Stimulated activated CD4-positive, alpha-beta T cell treated with anti-CD3 and anti-CD28 coated beads, TNF-alpha, amount 100 ng/mL, for 24 hours (primary cell): ENCODE results near the gene FOXF1.

Experiments used
- DNase-seq, 3 experiments: peaks; one replicate each; pipeline ENCODE4 v3.0.0-alpha.2; 2020; ENCODE audit warnings: low read depth in 3 of 3

FOXF1 gene

DNA sequence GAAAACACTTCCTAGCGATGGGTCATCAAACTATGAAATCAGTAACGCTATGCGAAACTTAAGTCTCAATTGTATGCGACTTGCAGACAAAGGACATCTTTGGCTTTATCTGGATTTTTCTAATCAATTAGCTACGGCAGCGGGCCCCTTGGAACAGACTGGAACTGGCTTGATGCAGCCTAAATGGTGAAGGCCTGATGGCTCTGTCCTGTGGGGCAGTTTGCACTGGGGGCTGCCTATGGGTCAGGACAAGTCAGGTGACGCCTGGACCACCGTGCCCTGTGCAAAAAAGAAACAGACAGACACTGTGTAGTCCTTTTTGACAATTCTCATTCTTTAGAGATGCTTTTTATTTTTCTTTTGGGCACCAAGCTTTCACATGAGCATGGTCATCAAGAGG, 22.7 kb downstream of the FOXF1 start:
- no peak for DNase-seq

DNA sequence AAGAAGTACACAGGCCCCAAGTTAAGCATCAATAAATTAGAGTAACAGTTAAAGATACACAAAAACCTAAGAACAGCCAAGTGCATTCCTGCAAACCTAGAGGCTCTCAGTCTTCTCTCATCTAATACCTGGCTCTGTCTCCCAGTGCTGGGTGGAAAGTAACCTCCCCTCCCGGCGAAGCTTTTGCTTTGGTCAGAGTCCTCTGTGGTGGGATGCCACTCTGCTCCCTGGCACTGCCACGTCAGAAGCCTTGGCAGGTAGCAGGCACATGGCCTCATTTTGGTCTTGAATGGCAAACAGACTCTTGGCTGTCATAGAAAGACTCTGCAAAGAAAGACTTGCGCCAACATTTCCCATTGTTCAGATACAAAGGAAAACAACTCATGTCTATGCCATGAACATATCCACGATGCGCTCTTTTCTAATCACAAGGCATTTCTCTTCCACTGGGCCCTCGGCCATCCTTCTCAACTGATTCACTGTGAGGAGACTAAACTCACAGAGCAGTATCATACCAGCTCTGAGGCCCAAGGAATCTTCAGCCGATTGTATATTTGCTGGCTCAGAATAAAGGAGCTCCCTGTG, 23.5 kb downstream of the FOXF1 start:
- no peak for DNase-seq

DNA sequence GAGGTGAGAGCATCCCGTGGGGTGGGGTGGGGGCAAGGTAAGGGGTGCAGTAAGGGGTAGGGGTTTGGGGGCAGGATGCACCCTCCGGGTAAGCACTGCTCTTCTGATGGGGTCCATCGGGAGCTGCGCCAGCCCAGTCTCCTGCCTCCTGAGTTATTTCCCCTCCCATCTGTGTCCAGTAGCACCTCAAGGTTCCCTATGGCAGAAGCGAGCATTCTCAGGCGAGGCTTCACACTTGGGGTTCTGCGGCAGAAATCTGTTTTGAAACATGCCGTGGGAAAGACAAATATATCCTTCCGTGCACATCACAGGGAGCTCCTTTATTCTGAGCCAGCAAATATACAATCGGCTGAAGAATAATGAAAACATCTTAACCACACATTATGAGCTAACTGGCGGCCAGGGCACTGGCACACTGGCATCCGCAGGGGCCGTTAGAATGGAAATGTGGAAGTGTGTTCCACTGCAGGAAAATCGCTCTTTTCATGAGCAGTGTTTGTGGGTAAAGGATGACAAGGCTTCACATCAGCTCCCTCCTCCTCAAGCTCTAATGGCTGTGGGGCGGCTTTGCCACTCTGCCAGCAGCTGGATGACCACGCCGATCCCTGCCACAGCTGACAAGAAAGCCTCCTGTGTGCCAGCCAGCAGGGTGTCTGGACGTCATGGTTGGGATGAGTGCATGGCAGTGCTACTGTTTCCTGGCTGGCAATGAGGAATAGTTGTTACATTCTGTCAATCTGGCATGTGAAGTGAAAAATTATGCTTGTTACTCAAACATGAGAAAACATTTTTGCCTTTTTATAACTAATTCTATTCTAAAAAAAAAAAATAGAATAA, 24.7 kb downstream of the FOXF1 start:
- no peak for DNase-seq

DNA sequence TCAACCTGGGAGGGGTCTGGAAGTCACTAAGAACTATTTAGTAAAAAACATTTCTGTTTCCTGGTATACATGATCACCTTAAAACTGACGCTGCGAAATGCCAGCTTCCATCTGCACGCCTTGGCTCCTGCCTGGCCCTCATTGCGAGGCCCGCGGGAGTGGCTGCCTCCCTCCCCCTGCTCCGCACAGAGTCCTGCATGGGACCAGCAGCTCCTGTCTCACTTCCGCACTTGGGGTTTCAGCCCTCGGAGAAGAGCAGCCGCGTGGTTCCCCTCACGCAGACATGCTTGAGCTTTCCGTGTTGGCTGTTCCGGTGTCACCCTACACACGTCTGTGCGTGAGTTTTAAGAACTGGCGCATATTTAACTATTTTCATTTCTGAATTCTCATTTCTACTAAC, 26.3 kb downstream of the FOXF1 start:
- DNase-seq, result no peak

DNA sequence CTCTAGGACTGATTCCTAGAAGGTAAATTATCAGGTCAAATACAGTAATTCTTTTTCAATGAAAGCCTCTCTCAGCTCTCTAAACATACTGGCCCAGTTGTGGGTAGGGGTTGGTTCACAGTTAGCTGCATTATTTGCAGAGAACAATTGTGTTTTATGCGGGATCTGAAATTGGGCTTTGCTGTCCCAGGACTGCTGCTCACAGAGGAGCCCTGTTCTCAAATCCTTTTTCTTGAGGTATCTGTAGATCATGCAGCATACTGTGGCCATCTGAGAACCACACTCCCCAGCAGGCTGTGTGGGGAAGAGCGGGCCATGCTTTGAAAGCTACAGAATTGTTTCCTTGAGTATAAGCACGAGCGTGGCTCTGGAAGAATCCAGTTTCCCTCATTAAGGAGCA, 27.2 kb downstream of the FOXF1 start:
- DNase-seq, result no peak

DNA sequence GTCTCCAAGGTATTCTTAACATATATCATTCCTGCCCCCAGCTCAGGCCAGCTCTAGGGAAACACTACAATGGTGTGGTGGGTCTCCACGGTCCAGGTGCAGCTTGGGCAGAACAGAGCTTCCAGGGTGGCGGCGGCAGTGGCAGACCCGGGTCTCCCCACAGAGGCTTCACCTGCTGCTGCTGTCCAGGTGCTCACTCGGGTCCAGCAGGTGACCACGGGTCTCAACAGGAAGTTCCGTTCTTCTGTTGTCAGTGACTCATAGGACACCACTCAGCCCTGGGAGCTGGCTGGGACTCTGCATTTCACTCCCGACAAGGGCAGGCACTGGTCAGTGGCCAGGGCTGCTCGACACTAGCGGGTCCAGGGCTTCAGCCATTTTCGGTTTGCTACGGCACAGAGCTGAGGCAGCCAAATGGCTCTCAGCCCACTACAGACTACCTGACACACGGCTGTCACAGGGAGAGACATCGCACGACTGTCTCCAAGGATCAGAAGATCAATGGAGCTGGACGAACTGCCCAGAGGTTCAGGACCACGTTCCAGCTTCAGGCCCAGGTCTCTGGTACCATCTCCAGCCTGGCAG, 28.0 kb downstream of the FOXF1 start:
- DNase-seq, result no peak

DNA sequence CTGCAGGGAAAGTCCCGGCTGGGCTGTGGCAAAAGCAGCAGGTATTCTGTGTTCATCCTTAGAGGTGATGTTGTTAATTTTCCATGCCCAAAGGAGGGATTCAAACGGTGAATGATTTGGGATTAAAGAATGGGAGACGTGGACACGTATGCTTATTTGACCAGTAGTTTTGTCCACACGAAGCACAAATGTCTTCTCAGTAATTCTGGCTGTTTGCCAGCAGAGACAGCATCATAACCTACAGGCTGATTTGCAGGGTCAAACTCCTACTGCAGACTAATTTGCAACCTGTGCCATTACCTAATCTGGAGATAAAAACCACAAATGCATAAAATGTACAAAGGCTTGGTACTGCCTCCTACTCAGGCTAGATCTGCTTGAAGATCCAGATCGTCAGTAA, 30.6 kb downstream of the FOXF1 start:
- DNase-seq, result no peak

DNA sequence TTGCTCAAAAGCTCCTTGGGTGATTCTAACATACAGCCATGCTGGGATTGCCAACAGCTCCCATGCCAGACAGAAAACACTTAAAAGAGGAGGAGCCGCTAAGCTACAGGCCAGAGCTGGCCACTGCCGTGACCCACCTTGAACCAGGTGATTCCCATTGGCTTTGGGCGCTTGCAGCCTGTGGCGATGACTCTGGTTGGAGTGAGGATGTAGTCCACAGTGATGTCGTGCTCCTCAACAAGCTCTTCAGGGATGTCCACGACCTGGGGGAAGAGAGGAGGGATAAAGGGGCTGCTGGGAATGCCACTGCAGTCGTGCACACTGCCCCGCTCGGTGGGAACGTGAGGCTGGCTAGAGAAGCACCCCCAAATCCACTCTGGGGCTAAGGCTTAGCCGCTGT, 31.2 kb downstream of the FOXF1 start:
- no peak for DNase-seq

DNA sequence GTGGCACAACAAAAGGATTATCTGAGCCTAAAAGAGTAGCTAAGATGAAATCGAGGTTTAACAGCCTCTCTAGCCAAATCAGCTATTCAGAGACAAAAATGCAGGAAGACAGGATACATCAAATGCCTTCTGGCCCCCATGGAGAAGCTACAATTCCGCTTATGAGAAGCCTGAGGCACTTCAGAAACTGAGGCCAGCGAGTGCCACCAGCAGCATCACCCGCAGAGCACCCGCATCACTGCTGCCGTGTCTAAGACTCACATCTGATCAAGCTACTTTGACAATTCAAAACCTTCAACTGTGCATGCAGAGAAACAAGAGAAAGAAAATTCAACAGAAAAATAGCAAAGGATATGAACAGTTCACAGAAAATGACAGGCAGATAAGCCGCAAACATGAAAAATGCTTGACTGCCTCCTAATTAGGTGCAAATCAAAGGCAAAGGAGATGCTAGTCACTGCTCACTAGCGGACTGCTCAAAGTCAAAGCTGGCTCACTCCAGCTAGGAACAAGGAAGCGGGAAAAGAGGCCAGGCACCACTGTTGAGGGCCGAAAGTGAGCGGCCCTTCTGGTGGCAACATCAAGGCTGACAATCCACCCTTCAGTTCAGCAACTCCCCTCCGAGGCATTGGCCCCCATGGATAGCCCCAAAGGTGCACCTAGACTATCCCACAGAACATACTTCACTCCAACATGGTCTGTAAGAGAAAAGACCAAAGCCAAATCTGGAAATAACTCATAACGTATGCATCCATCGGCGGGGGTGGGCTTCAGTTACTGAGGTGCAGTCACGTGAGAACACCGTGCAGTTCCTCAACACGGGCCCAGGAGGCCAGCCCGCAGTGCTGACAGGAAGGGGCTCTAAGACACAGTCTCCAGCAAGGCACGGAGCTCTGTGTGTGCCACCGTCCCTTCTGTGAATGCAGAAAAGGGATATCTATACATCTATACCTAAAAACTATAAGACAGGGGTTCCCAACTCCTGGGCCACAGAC, 32.7 kb downstream of the FOXF1 start:
- DNase-seq, result no peak

DNA sequence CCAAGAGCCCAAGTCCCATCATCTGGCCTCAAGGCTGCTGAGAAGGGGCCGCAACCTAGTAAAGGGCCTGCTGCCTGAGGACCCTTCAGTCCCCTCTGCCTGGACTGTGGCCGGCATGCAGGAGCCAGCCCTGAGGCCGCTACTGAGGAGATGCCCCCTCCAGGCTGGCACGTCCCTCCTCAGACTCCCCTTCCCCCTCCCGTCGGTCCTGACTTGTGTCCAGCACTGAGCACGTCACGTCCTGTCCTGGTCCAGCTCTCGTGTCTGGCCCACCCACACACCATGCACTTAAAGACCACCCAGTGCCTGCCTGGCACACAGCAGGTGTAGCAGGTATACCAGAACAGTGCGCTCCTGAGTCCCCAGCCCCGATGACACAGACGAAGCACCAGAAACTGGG, 35.2 kb downstream of the FOXF1 start:
- no peak for DNase-seq

DNA sequence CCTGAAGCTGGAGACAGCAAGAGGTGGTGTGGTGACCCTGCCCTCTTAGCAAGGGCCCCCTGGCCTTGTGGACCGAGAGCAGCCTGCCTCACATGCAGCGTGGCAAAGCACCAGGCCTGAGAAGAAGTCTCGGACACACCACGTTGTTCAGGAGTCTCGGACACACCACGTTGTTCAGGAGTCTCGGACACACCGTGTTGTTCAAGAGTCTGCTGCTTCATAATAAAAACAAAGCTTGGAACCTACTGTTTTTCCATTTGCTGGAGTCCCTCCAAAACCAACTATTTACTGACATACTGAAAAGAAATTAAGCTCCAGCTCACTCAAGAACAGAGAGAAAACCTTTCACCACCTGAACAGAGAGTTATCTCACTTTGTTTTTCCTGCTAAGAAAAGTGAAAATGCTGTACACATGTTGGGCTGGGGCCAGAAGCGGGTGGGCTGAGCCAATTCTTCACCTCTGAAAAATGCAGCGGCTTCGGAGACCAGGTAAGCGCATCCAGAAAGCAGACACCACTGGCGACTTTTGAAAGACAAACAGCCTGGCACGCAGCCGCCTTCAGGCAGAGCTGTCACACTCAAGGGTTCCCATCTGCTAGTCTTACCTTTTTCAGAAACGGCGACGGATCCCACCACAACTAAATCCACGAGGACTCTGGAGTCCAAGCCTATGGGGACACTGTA, 35.8 kb downstream of the FOXF1 start:
- DNase-seq, result no peak

DNA sequence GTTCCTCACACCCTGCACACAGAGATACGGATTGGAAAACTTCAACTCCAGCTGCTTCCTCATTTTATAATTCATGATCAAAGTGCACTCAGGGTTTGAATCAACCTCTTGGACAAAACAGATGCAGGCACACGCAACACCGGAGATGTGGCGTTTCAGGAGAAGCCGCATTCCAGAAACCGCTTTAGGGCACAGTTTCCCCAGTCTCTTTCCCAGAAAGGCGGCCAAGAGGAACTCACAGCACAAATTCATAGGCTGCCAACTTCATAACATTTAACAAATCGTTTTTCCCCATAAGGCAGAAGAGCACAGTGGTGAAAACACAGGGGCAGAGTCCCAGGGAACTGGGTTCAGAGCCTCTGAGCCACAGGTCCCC, 36.3 kb downstream of the FOXF1 start:
- DNase-seq, result no peak

DNA sequence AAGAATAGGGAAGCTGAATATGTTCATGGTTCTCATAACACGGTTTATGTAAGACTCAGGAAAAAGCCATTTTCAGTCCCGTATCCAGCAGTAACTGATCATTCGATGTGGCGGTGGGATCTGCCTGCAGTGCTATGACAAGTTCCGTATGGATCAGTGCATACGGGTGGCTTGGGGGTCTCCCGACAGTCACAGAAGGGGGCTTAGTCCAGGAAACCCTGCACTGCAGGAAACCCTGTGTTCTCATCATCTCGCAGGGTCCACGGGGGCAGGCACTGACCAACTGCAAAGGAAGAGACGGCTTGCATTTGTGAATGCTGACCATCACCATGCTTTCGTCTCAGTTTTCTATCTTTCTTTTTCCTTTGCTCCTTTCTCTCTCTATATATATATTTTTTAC, 37.0 kb downstream of the FOXF1 start:
- DNase-seq, result no peak

DNA sequence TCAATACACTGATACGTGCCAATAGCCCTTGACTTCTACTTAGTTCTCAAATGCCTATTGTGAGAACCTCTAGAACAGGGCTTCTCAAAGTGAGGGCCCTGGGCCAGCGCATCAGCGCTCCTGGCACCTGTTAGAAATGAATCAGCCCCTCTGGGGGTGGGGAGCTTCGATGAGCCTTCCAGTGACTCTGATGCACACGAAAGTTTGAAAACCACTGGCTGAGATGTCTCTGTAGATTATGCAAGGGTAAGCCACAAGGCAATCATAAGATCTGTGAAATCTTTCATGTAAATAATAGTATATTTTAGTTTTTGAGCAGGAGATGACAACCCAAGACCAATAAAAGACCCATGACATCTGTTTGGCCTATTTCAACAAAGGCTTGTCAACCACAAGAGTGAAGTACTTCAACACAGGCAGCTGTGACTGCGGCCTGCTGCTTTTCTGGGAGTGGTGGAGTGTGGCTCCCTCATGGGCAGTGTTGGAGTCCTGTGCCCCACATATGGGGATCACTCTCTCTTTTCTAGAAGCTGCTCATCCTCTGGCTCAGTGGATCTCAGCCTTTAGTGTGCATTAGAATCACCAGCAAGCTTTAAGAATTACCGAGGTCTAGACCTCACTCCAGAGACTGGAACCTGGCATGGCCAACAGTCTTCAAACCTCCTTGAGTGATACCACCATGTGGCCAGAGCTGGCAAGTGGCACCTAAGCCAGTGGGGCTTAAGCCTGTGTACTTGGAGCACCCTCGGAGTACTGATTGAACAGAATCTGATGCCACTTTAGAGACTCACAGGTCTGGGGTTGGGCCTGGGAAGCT, 39.0 kb downstream of the FOXF1 start:
- no peak for DNase-seq

DNA sequence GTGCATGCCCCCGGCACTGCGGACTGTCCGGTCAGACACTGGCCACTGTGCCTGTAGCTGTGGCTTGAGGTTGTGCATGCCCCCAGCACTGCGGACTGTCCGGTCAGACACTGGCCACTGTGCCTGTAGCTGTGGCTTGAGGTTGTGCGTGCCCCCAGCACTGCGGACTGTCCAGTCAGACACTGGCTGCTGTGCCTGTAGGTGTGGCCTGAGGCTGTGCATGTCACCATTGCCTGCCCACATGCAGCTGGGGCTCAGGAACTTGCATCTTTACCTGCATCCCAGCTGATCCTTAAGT, 39.5 kb downstream of the FOXF1 start:
- DNase-seq, result no peak

DNA sequence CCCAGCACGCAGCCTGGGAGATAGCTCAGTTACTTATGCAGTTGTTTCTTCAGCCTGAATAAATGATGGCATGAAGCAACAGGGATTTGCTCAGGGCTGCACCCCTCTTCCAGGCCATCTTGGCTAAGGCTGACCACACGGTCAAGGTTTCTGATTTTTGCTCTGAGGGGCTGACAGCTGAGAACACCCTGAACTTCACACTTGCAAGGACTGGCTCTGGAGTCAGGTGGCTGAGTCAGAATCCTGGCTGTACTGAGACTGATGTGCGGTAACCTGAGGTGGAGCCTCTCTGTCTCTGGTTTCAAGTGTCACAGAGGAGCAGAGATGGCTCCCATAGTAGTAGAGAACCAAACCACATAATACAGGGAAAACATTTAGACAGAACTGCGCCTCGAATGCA, 40.0 kb downstream of the FOXF1 start:
- DNase-seq, result no peak

DNA sequence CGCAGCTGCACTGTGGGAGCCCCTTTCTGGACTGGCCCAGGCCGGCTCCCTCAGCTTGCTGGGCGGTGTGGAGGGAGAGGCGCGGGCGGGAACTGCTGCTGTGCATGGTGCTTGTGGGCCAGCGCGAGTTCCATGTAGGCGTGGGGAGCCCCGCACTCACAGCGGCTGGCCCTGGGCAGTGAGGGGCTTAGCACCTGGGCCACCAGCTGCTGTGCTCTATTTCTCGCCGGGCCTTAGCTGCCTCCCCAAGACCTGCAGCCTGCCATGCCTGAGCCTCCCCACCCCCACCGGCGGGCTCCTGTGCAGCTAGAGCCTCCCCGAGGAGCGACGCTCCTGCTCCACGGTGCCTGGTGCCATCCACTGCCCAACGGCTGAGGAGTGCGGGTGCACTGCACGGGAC, 43.0 kb downstream of the FOXF1 start:
- no peak for DNase-seq

DNA sequence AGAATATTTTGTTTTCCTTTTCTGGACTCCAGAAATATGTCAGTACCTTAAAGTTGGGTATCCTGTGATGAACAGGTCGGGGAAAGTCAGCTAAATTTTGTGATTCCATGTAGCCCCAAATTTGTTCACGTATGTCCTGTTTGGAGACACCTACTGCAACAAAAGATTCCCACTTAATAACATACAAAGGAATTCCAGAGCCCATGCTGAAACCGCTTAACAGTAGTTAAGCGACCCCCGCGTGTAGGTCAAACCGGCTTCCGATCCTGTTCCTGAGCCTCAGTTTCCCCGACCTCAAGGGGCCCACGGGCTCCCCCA, 44.2 kb downstream of the FOXF1 start:
- DNase-seq, result no peak

DNA sequence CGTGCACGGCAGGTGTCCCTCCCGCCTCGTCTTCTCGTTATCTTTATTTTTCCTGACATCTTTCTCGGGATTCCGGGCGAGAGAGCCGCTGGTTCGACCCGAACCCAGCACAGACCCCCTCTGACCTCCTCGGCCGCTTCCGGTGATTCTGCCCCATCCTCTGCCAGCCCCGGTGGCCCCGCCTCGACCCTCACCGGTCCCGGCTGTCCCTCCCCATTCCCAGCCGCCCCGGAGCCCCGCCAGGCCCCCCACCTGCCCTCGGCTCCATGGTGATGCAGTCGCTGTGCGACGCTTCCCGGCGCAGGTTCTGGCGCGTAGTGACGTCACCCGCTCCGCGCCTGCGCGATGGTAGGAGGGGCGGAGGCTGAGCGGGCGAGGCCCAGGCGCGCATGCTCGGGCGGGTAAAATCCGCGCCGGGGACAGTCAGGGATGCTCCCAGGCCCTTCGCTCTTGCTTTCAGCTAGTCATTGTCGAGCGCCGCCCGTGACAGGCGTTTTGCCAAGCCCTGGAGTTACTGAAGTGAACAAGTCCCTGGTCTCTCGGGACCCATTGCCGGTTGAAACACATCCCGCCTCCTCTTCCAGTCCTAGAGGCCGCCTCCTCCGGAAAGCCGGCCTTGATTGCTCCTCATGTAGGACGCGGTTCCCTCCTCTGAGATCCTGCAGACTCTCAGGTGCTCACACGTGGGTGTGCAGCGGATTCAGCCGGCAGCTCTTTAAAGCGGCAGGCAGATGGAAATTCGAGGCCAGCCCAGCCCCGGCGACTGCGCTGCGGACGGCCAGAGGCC, 44.8 kb downstream of the FOXF1 start, which contains the start of gene MTHFSD:
Gene MTHFSD, minus strand, starts transcription at position 319 of the 787 bp plus-strand sequence. Its CDS starts 51 bp downstream, at position 268.
- peak; percentile 91 to 97 (median 93) for DNase-seq

DNA sequence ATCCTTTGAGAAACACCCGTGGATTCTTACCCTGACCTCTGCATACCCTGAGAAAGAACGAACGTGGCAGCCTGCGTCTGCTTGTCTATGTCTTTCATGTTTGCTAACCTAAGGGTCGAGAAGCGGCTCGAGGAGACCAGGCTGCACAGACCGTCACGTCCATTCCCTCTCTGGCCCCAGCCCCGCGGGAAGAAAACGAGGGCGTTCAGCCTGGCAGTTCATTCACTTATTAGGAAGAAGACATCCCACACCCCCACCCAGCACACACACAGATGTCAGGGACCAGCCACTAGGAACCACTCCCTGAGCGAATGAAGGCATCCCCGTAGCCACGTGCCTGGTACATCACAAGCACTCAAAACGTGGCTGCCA, 45.4 kb downstream of the FOXF1 start:
- DNase-seq, result no peak
